Retinal pigment epithelial cell (primary cell): ENCODE data around the gene RTTN.

Source experiments
- DNase-seq: peaks from one replicate; pipeline ENCODE4 v3.0.0-alpha.2; 2010; ENCODE audit warnings: low read depth
- H3K4me3 ChIP-seq: 2 replicates; pipeline ENCODE4 v1.5.1; 2011; ENCODE audit warnings: mild to moderate bottlenecking, low read length, control low read depth, moderate library complexity
- TF ChIP-seq, protein P1 (sequence below): conservative IDR thresholded peaks from 2 replicates; pipeline ENCODE4 v1.5.1; 2011; ENCODE audit warnings: low read depth, low read length, control low read depth, inconsistent platforms

The RTTN gene

DNA sequence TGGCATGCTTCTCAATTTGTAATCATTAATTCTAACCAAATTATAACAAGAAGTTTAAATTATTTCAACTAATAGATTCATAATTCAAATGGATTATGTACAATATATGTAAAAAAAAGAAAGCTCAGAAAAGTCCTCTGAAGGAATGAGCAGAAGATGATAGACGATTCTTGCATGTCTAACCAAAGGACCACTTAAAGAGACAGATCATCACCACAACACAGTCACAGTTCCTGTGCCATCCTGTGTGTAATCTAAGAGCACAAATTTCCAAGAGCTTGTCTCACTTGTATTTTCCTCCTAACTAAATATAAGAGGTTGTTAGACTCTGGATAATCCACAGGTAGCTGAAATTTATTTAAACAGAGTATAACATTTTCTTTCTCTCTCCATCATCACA lies 135.5 kb downstream of the RTTN start:
- TF ChIP-seq, protein P1, sequence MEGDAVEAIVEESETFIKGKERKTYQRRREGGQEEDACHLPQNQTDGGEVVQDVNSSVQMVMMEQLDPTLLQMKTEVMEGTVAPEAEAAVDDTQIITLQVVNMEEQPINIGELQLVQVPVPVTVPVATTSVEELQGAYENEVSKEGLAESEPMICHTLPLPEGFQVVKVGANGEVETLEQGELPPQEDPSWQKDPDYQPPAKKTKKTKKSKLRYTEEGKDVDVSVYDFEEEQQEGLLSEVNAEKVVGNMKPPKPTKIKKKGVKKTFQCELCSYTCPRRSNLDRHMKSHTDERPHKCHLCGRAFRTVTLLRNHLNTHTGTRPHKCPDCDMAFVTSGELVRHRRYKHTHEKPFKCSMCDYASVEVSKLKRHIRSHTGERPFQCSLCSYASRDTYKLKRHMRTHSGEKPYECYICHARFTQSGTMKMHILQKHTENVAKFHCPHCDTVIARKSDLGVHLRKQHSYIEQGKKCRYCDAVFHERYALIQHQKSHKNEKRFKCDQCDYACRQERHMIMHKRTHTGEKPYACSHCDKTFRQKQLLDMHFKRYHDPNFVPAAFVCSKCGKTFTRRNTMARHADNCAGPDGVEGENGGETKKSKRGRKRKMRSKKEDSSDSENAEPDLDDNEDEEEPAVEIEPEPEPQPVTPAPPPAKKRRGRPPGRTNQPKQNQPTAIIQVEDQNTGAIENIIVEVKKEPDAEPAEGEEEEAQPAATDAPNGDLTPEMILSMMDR, result no peak
- H3K4me3 ChIP-seq, result no peak overlapping the region
- no peak for DNase-seq

DNA sequence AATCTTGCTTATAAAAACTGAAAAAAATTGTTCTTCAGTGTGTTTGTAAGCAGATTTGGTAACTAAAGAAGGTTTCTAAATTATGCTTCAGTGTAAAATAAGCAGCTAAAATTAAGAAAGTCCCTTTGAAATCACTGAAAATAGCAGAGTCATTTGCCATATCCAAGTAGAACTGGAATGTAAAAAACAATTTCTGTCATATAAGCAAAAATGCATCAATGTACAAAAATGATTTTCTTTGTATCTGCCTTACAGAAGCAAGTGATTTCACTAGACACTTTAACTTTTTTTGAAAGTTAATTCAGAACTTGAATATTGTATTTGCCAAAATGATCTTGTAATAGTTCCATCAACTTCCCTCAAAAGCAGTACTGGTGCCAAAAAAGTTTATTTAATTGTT lies 136.1 kb downstream of the RTTN start:
- TF ChIP-seq, protein P1, result no peak
- DNase-seq, result no peak
- H3K4me3 ChIP-seq, result no peak overlapping the region

DNA sequence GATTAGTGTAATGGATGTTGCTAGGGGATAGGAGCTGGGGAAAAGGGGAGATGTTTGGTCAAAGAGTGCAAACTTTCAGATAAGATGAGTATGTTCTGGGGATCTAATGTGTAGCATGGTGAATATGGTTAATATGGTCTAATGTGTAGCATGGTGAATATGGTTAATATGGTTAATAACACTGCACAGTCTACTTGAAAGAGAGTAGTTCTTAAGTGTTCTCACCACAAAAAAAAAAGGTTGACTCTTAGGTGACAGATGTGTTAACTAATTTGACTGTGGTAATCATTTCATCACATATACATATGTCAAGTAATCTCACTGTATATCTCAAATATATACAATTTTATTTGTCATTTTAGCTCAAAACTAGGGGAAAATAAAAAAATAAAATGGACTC lies 136.5 kb downstream of the RTTN start:
- no peak overlapping the region for H3K4me3 ChIP-seq
- no peak for DNase-seq
- TF ChIP-seq, protein P1, result no peak

DNA sequence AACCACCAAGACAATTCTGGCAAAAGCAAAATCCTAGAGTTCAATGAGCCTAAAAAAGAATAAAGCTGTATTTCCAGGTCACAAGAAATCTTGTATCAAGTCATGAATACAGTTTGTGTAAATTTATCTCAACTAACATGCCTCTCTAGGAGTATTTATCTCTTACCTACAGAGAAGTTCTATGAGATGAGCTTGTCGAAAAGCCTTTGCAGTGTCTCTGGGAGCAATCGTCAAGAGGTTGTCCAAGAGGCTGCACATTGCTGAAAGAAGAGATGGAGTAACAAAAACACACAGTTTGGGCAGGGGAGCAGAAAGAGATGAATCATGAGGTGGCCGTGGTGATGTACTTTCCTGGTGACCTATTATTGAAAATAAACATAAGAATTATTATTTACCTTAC lies 145.8 kb downstream of the RTTN start:
- DNase-seq, result no peak
- TF ChIP-seq, protein P1, result no peak
- no peak overlapping the region for H3K4me3 ChIP-seq

DNA sequence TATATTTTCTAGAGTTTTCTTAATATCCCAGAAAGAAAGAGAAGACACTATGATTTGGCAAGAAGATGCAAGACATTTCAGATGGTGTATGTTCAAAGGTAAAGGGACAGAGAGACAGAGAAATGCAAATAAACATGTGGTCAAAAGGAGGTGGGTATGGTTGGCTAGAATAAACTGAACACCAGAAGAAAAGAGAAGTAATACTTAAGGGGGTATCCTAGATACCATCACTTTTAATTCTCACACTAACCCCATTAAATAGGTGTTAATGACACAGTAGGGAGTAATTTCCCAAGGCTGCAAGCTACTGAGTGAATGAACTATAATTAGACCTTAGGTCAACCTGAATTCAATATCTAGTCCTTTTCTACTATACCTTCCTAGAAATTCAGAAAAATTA lies 146.6 kb downstream of the RTTN start:
- TF ChIP-seq, protein P1, result no peak
- DNase-seq, result no peak
- H3K4me3 ChIP-seq, result no peak overlapping the region

DNA sequence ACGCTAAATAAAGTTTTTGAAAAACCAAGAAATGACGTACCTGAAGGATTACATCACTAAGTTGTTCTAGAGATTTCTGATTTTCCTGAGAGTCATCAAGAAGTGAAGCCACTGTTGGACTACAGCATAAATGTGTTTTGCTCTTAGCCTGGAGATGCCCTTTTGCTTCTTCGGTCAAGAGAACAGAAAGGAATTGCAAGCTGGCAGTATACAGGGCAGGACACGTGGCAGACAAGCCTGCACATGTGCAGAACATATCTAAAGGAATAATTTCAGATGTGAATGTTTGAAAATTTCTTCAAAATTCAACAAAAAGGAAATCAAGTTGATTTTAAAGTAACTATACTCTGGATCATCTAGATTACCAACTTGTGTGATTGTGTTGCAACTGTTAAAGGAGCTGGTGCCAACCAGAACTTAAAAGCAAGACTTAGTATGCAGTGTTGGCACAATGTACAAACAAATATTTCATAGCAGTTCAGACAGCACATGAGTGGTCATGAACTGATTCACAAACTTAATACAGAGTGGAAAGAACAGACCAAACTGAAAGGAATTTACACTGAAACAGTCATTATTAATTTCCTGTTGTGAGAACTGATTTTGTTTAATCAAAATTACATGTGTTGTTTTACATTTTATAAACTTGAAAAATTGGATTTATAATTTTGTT lies 157.4 kb downstream of the RTTN start:
- TF ChIP-seq, protein P1, result no peak
- no peak overlapping the region for H3K4me3 ChIP-seq
- DNase-seq, result peak; percentile 57

DNA sequence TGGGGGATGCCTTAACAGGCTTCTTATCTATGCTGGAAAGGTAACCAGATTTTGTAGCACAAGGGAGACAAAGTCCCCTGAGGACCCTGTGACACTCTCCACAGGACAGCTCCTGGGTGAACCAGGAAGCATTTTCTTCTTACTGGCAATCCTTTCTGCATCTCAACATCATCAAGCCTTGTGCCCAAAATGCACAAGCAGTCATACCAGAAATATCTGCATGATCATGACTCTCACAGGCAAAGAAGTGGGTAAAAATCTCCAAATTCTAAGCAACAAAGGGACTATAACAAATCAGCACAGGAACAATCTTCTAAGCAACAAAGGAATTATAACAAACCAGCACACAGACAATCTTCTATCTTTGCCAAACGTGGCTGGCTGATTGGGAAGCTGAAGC lies 158.7 kb downstream of the RTTN start:
- TF ChIP-seq, protein P1, result no peak
- H3K4me3 ChIP-seq, result no peak overlapping the region
- DNase-seq, result no peak
